ENCODE data around the gene CAMKK1. TPM values are rescaled to one million over a fixed set of nuclear protein-coding genes. Genes with fewer than 3 reads are reported as not detected.
A peak's percentile ranks its signal among the peaks of the same experiment; 100 is the strongest.
"Not testable (repeated sequence)": the region's sequence is repeated elsewhere in the genome, so short reads cannot be mapped to it uniquely, and the experiment has no call there.

Gene CAMKK1
- total RNA-seq, 2 experiments from 2014 or later: 6.7 to 6.9 TPM

DNA sequence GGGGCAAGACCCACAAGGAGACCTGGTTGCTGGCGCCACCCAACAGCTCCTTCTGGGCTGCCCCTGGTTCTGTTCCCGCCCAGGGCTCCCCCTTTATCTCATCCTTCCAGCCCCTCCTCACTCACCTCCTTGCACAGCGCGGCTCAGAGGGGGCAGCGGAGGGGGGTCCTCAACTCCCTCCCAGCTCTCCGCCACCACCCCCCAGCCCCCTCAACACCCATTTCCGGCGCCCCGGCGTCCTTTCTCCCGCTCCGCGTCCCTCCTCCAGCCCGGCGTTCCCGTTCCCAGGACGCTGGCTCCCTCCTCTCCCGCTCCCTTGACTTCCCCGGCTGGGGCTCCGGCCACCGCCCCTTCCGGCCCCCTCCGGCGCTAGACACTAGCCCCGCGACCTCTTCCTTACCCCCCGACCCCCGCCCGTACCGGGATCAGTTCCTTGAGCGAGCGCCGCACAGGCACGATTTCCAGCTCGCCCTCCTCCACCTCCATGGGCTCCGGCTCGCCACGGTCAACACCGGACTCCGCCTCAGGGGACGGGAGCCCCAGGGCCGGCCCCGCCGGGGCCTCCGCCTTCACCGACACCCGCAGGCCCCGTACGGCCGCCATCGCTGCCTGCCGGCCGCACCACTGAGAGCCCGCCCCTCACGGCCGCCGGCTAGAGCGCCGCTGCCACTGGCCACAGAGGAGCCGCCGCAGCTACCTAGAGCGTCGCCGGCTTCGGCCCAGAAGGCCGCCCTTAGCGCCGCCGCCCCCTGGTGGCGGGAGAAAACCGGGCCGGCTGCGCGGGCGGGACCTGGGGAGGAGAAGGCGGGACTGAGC lies 47.0 kb downstream of the CAMKK1 start, which contains the start of gene NCBP3:
Gene NCBP3 (minus strand): TSS at position 626 of the 816 bp plus-strand sequence. CDS start 23 bp downstream, at position 603.
- intact Hi-C loops (cut with micrococcal nuclease): loop anchor here (5.0 kb wide), 1 partner anchor 109 kb away; no protein-coding TSS in a partner anchor
- no peaks in the 10 kb centered on the region for H3K9me3 Mint-ChIP-seq
- POLR2A ChIA-PET: interaction anchor here (0.6 to 2.1 kb wide), 18 partner anchors 11 to 198 kb away, joined by 3 to 9 read pairs (median 4); partner anchors contain the start of genes ATP2A3, HASPIN and P2RX5
- CTCF ChIA-PET: interaction anchor here (0.6 to 6.0 kb wide), 42 partner anchors 8 to 256 kb away, joined by 3 to 101 read pairs (median 4); partner anchors contain the start of genes CAMKK1, CTNS, HASPIN and P2RX1
- H3K4me1 Mint-ChIP-seq (ENCODE audit: low read depth): peaks cover 25% of the 10 kb centered on the region
- peak; percentile 94 for ATAC-seq
- H3K36me3 Mint-ChIP-seq (ENCODE audit: low read depth): peaks cover 14% of the 10 kb centered on the region
- peak; percentile 87 for TF ChIP-seq CTCF (IDR thresholded peaks at IDR 0.05)
- DNase-seq: peak; percentile 90
- H3K27me3 Mint-ChIP-seq: peaks cover 2% of the 10 kb centered on the region
- peak within 1 kb of the TSS; percentile 93 for H3K27ac Mint-ChIP-seq
- H3K4me3 Mint-ChIP-seq: peak within 1 kb of the TSS; percentile 96

GRCh38 chr17:3845291-3845620 lies 47.6 kb downstream of the CAMKK1 start:
- ChIA-PET POLR2A (interaction anchor here (0.6 to 2.1 kb wide), 16 partner anchors 11 to 149 kb away, joined by 3 to 9 read pairs (median 4); partner anchors contain the start of genes ATP2A3, HASPIN and P2RX5), CTCF (interaction anchor here (0.8 to 6.0 kb wide), 29 partner anchors 8 to 229 kb away, joined by 3 to 101 read pairs (median 5); partner anchors contain the start of genes CAMKK1, HASPIN and P2RX1)
- DNase-seq (peak; percentile 87), ATAC-seq (peak; percentile 63)
- peak overlapping the region; percentile 93 for H3K27ac Mint-ChIP-seq
- H3K9me3 Mint-ChIP-seq: no peaks in the 10 kb centered on the region
- peak overlapping the region; percentile 96 for H3K4me3 Mint-ChIP-seq
- peaks cover 2% of the 10 kb centered on the region for H3K27me3 Mint-ChIP-seq
- peaks cover 30% of the 10 kb centered on the region for H3K4me1 Mint-ChIP-seq (ENCODE audit: low read depth)
- peaks cover 19% of the 10 kb centered on the region for H3K36me3 Mint-ChIP-seq (ENCODE audit: low read depth)
- intact Hi-C loops (cut with micrococcal nuclease): loop anchor here (5.0 kb wide), 1 partner anchor 108 kb away; no protein-coding TSS in a partner anchor
- TF ChIP-seq CTCF (IDR thresholded peaks at IDR 0.05): no peak

DNA sequence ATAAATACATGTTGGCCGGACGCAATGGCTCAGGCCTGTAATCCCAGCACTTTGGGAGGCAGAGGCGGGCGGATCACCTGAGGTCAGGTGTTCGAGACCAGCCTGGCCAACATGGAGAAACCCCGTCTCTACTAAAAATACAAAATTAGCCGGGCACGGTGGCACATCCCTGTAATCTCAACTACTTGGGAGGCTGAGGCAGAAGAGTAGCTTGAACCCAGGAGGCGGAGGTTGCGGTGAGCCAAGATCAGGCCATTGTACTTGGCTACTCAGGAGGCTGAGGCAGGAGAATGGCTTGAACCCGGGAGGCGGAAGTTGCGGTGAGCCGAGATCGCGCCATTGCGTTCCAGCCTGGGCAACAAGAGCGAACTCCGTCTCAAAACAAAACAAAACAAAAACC lies 48.3 kb downstream of the CAMKK1 start:
- Mint-ChIP-seq H3K36me3 (ENCODE audit: low read depth) (peaks cover 25% of the 10 kb centered on the region), H3K4me3 (peak overlapping the region; percentile 96), H3K4me1 (ENCODE audit: low read depth) (peaks cover 31% of the 10 kb centered on the region)
- H3K27me3 Mint-ChIP-seq; H3K27ac Mint-ChIP-seq; H3K9me3 Mint-ChIP-seq; DNase-seq; ATAC-seq; intact Hi-C loops (cut with micrococcal nuclease): not testable (repeated sequence)
- ChIA-PET CTCF (interaction anchor here (0.9 to 6.0 kb wide), 26 partner anchors 13 to 230 kb away, joined by 3 to 101 read pairs (median 5); partner anchors contain the start of genes CAMKK1 and P2RX1), POLR2A (interaction anchor here (0.9 to 1.9 kb wide), 9 partner anchors 10 to 121 kb away, joined by 3 to 6 read pairs (median 3); partner anchors contain the start of gene HASPIN)

DNA sequence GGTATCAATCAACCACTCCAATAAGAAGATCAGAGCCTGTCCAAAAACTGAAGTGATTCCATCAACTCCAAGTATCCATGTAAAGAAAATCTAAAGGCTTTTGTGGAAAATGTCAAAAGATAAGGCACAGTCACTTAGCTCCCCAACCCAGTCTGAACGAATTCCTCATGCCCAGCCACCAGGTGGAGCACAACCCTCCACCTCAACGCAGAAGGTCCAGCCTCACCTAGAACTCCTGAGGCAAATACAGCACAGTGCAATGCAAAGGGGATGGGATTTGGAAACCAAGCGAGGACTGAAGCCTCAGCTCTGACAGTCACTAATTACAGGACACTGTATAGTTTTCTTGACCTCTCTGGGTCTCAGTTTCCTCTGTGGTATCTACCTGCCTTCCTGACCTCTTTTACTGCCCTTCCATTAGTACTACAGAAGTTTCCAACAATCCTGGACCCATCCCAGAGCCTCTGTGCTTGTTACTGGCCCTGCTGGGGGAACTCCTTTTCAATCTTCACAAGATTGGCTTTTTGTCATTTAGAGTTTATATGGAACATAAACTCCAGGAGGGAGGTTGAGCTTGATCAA lies 48.8 kb downstream of the CAMKK1 start:
- H3K4me3 Mint-ChIP-seq: peak overlapping the region; percentile 96
- ChIA-PET POLR2A (interaction anchor here (0.9 to 1.9 kb wide), 6 partner anchors 16 to 120 kb away, joined by 3 to 6 read pairs (median 3); partner anchors contain the start of gene HASPIN), CTCF (interaction anchor here (0.6 to 6.0 kb wide), 26 partner anchors 13 to 230 kb away, joined by 3 to 101 read pairs (median 5); partner anchors contain the start of gene CAMKK1)
- TF ChIP-seq CTCF (IDR thresholded peaks at IDR 0.05): peak; percentile 60
- H3K27me3 Mint-ChIP-seq: peaks cover 2% of the 10 kb centered on the region
- no peaks in the 10 kb centered on the region for H3K9me3 Mint-ChIP-seq
- peaks cover 26% of the 10 kb centered on the region for H3K36me3 Mint-ChIP-seq (ENCODE audit: low read depth)
- H3K27ac Mint-ChIP-seq: no peak overlapping the region
- ATAC-seq (no peak), DNase-seq (peak; percentile 60)
- intact Hi-C loops (cut with micrococcal nuclease): no loop called here
- H3K4me1 Mint-ChIP-seq (ENCODE audit: low read depth): peaks cover 33% of the 10 kb centered on the region

DNA sequence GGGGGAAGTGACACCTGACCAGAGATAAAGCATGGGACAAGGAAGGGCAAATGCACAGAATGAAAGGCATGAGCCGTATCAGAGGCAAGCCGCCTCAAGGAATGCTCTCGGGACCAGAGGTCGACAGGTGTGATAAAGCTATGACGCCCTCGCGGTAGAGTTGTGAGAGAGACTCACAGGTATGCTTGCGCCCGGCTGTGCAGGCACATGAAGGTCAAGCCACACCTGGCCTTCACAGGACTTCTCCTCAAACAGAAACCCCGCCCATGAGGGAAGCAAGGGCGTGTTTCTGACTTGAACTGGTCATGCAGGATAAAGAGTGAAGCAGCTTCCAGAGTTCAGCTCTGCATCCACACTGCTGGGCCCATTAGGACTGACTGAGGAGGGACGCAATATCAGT lies 54.6 kb downstream of the CAMKK1 start:
- intact Hi-C loops (cut with micrococcal nuclease): no loop called here

More for the DNA sequence above, 54.6 kb downstream of the CAMKK1 start:
- Mint-ChIP-seq H3K4me3 (no peak overlapping the region), H3K36me3 (ENCODE audit: low read depth) (peaks cover 49% of the 10 kb centered on the region), H3K4me1 (ENCODE audit: low read depth) (peaks cover 24% of the 10 kb centered on the region), H3K27me3 (no peaks in the 10 kb centered on the region), H3K27ac (no peak overlapping the region), H3K9me3 (no peaks in the 10 kb centered on the region)
- ATAC-seq (no peak), DNase-seq (no peak)
- CTCF ChIA-PET: interaction anchor here (0.7 to 3.9 kb wide), 7 partner anchors 11 to 156 kb away, joined by 3 to 33 read pairs (median 6); no protein-coding TSS in a partner anchor
- no peak for TF ChIP-seq CTCF (IDR thresholded peaks at IDR 0.05)
- POLR2A ChIA-PET: interaction anchor here (0.6 to 1.3 kb wide), 3 partner anchors 41 to 159 kb away, joined by 3 read pairs; no protein-coding TSS in a partner anchor

Data from activated CD8-positive, alpha-beta T cell treated with anti-CD3 and anti-CD28 coated beads for 36 hours (primary cell).